A549 (cell line): Measurements from ENCODE around the gene RAPGEF5. TPM values are rescaled to one million over a fixed set of nuclear protein-coding genes. Genes with fewer than 3 reads are reported as not detected.

ENCODE experiments used
- ATAC-seq, 2 experiments: fragments of 200-7000 bp in 1 of 2; fragments of >200 bp in 1 of 2; cut with Nextera tagmentation in 1 of 2; cut with Tn5 transposase in 1 of 2; 3 replicates each; pipeline versions ENCODE4 v1.8.0 to v1.9.1; 2018 to 2020; ENCODE audit warnings: mild to moderate bottlenecking in 1 of 2, moderate library complexity in 1 of 2
- CTCF ChIA-PET: fragments of 300-600 bp; sonication (Branson Sonifier 250); formaldehyde crosslinking; extraction: SDS; loops from one replicate; lab custom pipeline; 2021; ENCODE audit warnings: antibody characterized with exemption, inconsistent platforms; lab: Yijun Ruan, JAX
- POLR2A ChIA-PET: fragments of 350-600 bp; formaldehyde crosslinking; extraction: SDS; loops from one replicate; lab custom pipeline; 2021; ENCODE audit warnings: antibody characterized with exemption, inconsistent platforms; lab: Yijun Ruan, JAX
- DNase-seq, 2 experiments: peaks; one replicate each; pipeline versions ENCODE4 v3.0.0 to v3.0.0-alpha.2; 2011 to 2016; ENCODE audit warnings: low read depth in 1 of 2, low spot score in 1 of 2
- FAIRE-seq: peaks from 2 replicates; lab custom pipeline; 2011; peaks lifted over from hg19 to GRCh38; lab: Jason Lieb, UNC
- H3K27ac ChIP-seq, 2 experiments: fragments of >200 bp; sonication (Bioruptor Twin); formaldehyde crosslinking; 3 replicates each; pipeline ENCODE4 v1.5.1; 2016 to 2017
- H3K4me1 ChIP-seq: fragments of >200 bp; sonication (Bioruptor Twin); formaldehyde crosslinking; 3 replicates; pipeline ENCODE4 v1.6.1; 2016
- H3K4me2 ChIP-seq: fragments of >200 bp; sonication (Bioruptor Twin); formaldehyde crosslinking; 3 replicates; pipeline ENCODE4 v1.6.1; 2016
- H3K4me3 ChIP-seq: fragments of >200 bp; sonication (Bioruptor Twin); formaldehyde crosslinking; 3 replicates; pipeline ENCODE4 v1.5.1; 2016
- H3K9me3 ChIP-seq: fragments of >200 bp; sonication (Bioruptor Twin); formaldehyde crosslinking; 3 replicates; pipeline ENCODE4 v1.6.1; 2016
- BCL3 ChIP-seq: fragments of >200 bp; sonication (Bioruptor Twin); formaldehyde crosslinking; IDR thresholded peaks from 3 replicates; pipeline ENCODE4 v1.6.1; 2016
- CBX2 ChIP-seq: fragments of 200-600 bp; sonication (generic); IDR thresholded peaks from 2 replicates; pipeline ENCODE4 v1.6.1; 2016; ENCODE audit warnings: low read depth, mild to moderate bottlenecking, borderline replicate concordance
- CTCF ChIP-seq: fragments of >200 bp; sonication (Bioruptor Twin); formaldehyde crosslinking; IDR thresholded peaks from 3 replicates; pipeline ENCODE4 v1.5.1; 2016
- E2F6 ChIP-seq: IDR thresholded peaks from 2 replicates; pipeline ENCODE4 v1.6.1; 2012; ENCODE audit warnings: low read depth, borderline replicate concordance
- EHMT2 ChIP-seq: fragments of 200-600 bp; sonication (generic); IDR thresholded peaks from 2 replicates; pipeline ENCODE4 v1.6.1; 2016; ENCODE audit warnings: antibody characterized with exemption, low read depth, mild to moderate bottlenecking, moderate library complexity
- ESRRA ChIP-seq: fragments of 150-350 bp; IDR thresholded peaks from 2 replicates; pipeline ENCODE4 v1.6.1; 2014; ENCODE audit warnings: mild to moderate bottlenecking, low read length, borderline replicate concordance
- FOSL2 ChIP-seq, 2 experiments: fragments of 450-650 bp in 1 of 2; fragments of >200 bp in 1 of 2; sonication (Bioruptor Twin) in 1 of 2; formaldehyde crosslinking; IDR thresholded peaks; 2 replicates each; pipeline versions ENCODE4 v1.5.0 to v1.6.1; 2016 to 2020; ENCODE audit warnings: mild to moderate bottlenecking in 1 of 2, moderate library complexity in 1 of 2
- GATA3 ChIP-seq: IDR thresholded peaks from 2 replicates; pipeline ENCODE4 v1.6.1; 2012; ENCODE audit warnings: borderline replicate concordance
- HDAC2 ChIP-seq: fragments of 200-600 bp; sonication (generic); IDR thresholded peaks from 2 replicates; pipeline ENCODE4 v1.6.1; 2016
- HMGXB4 ChIP-seq: fragments of 250-450 bp; sonication (Bioruptor Pico); IDR thresholded peaks from 2 replicates; pipeline ENCODE4 v1.5.0; 2021; ENCODE audit warnings: mild to moderate bottlenecking, moderate library complexity, borderline replicate concordance
- HOXA7 ChIP-seq: fragments of 250-450 bp; sonication (Bioruptor Pico); IDR thresholded peaks from 2 replicates; pipeline ENCODE4 v1.5.0; 2020; ENCODE audit warnings: mild to moderate bottlenecking, moderate library complexity
- HOXB5 ChIP-seq: fragments of 250-450 bp; sonication (Bioruptor Pico); IDR thresholded peaks from 2 replicates; pipeline ENCODE4 v1.5.0; 2020; ENCODE audit warnings: mild to moderate bottlenecking, moderate library complexity
- MAFK ChIP-seq: fragments of 450-650 bp; IDR thresholded peaks from 2 replicates; pipeline ENCODE4 v1.6.1; 2014; ENCODE audit not compliant: partially characterized antibody
- NFE2L2 ChIP-seq: fragments of 150-350 bp; conservative IDR thresholded peaks from 2 replicates; pipeline ENCODE4 v1.6.1; 2014; ENCODE audit warnings: low read length
- NPAS2 ChIP-seq: fragments of 250-450 bp; sonication (Bioruptor Pico); IDR thresholded peaks from 2 replicates; pipeline ENCODE4 v1.8.0; 2022; ENCODE audit warnings: mild to moderate bottlenecking, moderate library complexity, borderline replicate concordance
- PHF8 ChIP-seq: fragments of 200-600 bp; sonication (generic); IDR thresholded peaks from 2 replicates; pipeline ENCODE4 v1.6.1; 2016; ENCODE audit warnings: low read depth, mild to moderate bottlenecking, antibody characterized with exemption, moderate library complexity, borderline replicate concordance
- POLR2A ChIP-seq: IDR thresholded peaks from 2 replicates; pipeline ENCODE4 v1.6.1; 2012; ENCODE audit warnings: mild to moderate bottlenecking, low read length
- RCOR1 ChIP-seq: fragments of 150-350 bp; IDR thresholded peaks from 2 replicates; pipeline ENCODE4 v1.6.1; 2014; ENCODE audit warnings: antibody characterized with exemption, low read length, low read depth
- RFX5 ChIP-seq: fragments of 450-650 bp; IDR thresholded peaks from 2 replicates; pipeline ENCODE4 v1.7.1; 2014; ENCODE audit warnings: antibody characterized with exemption, mild to moderate bottlenecking, moderate library complexity
- ZC3H11A ChIP-seq: fragments of 450-650 bp; IDR thresholded peaks from 2 replicates; pipeline ENCODE4 v1.6.1; 2014; ENCODE audit warnings: antibody characterized with exemption, mild to moderate bottlenecking
- ZFP36 ChIP-seq: fragments of 450-650 bp; IDR thresholded peaks from 2 replicates; pipeline ENCODE4 v1.6.1; 2014; ENCODE audit warnings: borderline replicate concordance; ENCODE audit not compliant: partially characterized antibody
- WGBS: methylation state at CpG from one replicate; pipeline ENCODE4 v1.1.6; 2017; ENCODE audit errors: missing lambda C conversion rate; 5-methylcytosine and 5-hydroxymethylcytosine counted together
- polyA plus RNA-seq, 4 experiments: library from polyadenylated mRNA; depleted of rRNA in 3 of 4; stranded (reverse); fragments of >200 nt; fragmentation: RNase III in 1 of 4; extraction: RNeasy Plus Mini Kit Qiagen cat#74134 plus additional on column Dnase treatment in 1 of 4; gene quantifications; 2 replicates in 3 of 4; 3 replicates in 1 of 4; pipeline ENCODE4 v1.2.3, GENCODE V29; 2011 to 2017

Gene RAPGEF5
- polyA plus RNA-seq, 2 of the 4 experiments (the other 2 are of a cell fraction): 0.03 to 0.14 TPM

GRCh38 chr7:22375359-22376048 is 18.6 kb upstream of the RAPGEF5 start (continued):
- TF ChIP-seq E2F6 (no peak), HOXB5 (CRISPR knock-in tag) (no peak)

GRCh38 chr7:22373911-22374310 is 17.0 kb upstream of the RAPGEF5 start:
- FAIRE-seq: no peak

GRCh38 chr7:22373388-22373787 is 16.4 kb upstream of the RAPGEF5 start:
- H3K9me3 ChIP-seq: no peaks in the 10 kb centered on the region
- POLR2A ChIA-PET: no interaction called here
- no peaks in the 10 kb centered on the region for H3K4me1 ChIP-seq
- no peak for DNase-seq
- no peak overlapping the region for H3K27ac ChIP-seq
- H3K4me2 ChIP-seq: no peak overlapping the region
- ATAC-seq: no peak
- 35% methylated on average over 3 of the region's 3 CpGs for WGBS
- CTCF ChIA-PET: interaction anchor here (0.7 to 1.2 kb wide), 2 partner anchors 9 to 26 kb away, joined by 3 read pairs; no protein-coding TSS in a partner anchor
- H3K4me3 ChIP-seq: no peak overlapping the region
- FAIRE-seq: no peak
- no peak for TF ChIP-seq HDAC2
- TF ChIP-seq ZFP36: no peak
- TF ChIP-seq MAFK: no peak
- no peak for TF ChIP-seq GATA3
- TF ChIP-seq HMGXB4 (CRISPR knock-in tag): no peak
- no peak for TF ChIP-seq CTCF
- TF ChIP-seq CBX2: no peak
- no peak for TF ChIP-seq EHMT2
- TF ChIP-seq RFX5: no peak

More at GRCh38 chr7:22373911-22374310, 17.0 kb upstream of the RAPGEF5 start:
- H3K4me3 ChIP-seq: no peak overlapping the region
- no peak for ATAC-seq
- no peak overlapping the region for H3K4me2 ChIP-seq
- 51% methylated on average over 2 of the region's 2 CpGs for WGBS
- ChIA-PET CTCF (interaction anchor here (0.7 kb wide), 1 partner anchor 9 kb away, joined by 3 read pairs; no protein-coding TSS in a partner anchor), POLR2A (no interaction called here)
- no peak for DNase-seq
- no peaks in the 10 kb centered on the region for H3K4me1 ChIP-seq
- no peak overlapping the region for H3K27ac ChIP-seq
- TF ChIP-seq FOSL2 (IDR thresholded peaks at IDR 0.05) (no peak), FOSL2 (CRISPR knock-in tag; IDR thresholded peaks at IDR 0.05) (no peak), ZC3H11A (no peak), EHMT2 (no peak), PHF8 (no peak), ESRRA (no peak), RCOR1 (no peak), BCL3 (no peak), POLR2A (no peak), NPAS2 (CRISPR knock-in tag) (no peak), RFX5 (no peak), HDAC2 (no peak), HOXA7 (CRISPR knock-in tag) (no peak), ZFP36 (no peak), NFE2L2 (no peak)
- TF ChIP-seq, all 56 proteins: peak for 0
- H3K9me3 ChIP-seq: no peaks in the 10 kb centered on the region
